Endothelial cell of umbilical vein (primary cell): Measurements from ENCODE around the gene CCR4.

Experiments
- EZH2 ChIP-seq: IDR thresholded peaks from 2 replicates; pipeline ENCODE4 v1.6.1; 2012; ENCODE audit warnings: borderline replicate concordance, low read depth, mild to moderate bottlenecking, moderate library complexity, low read length, inconsistent platforms; ENCODE audit not compliant: severe bottlenecking
- JUN ChIP-seq: IDR thresholded peaks from 2 replicates; pipeline ENCODE4 v1.6.1; 2011; ENCODE audit warnings: borderline replicate concordance, low read depth; ENCODE audit not compliant: insufficient read length, insufficient read depth
- MYC ChIP-seq: IDR thresholded peaks from one replicate; pipeline ENCODE4 v1.6.1; 2011; ENCODE audit warnings: mild to moderate bottlenecking, low read depth, low read length
- POLR2A ChIP-seq: IDR thresholded peaks from 2 replicates; pipeline ENCODE4 v1.6.1; 2012; ENCODE audit warnings: low read depth, mild to moderate bottlenecking, control low read depth, low read length
- POLR2AphosphoS5 ChIP-seq: IDR thresholded peaks from 2 replicates; pipeline ENCODE4 v1.6.1; 2012; ENCODE audit warnings: low read depth, mild to moderate bottlenecking, control low read depth, low read length, moderate library complexity; ENCODE audit not compliant: insufficient read depth
- TF ChIP-seq, protein P1 (sequence below), 2 donors: IDR thresholded peaks; 1 replicate in 1 of 2; 2 replicates in 1 of 2; pipeline ENCODE4 v1.5.1; 2011; ENCODE audit warnings: low read length in 2 of 2, mild to moderate bottlenecking in 2 of 2, moderate library complexity in 2 of 2, control low read depth in 1 of 2, inconsistent platforms in 1 of 2, low read depth in 1 of 2; ENCODE audit not compliant: insufficient read depth in 1 of 2; ENCODE audit errors: extremely low read depth in 1 of 2

- TF ChIP-seq POLR2A = no peak
- TF ChIP-seq, protein P1, sequence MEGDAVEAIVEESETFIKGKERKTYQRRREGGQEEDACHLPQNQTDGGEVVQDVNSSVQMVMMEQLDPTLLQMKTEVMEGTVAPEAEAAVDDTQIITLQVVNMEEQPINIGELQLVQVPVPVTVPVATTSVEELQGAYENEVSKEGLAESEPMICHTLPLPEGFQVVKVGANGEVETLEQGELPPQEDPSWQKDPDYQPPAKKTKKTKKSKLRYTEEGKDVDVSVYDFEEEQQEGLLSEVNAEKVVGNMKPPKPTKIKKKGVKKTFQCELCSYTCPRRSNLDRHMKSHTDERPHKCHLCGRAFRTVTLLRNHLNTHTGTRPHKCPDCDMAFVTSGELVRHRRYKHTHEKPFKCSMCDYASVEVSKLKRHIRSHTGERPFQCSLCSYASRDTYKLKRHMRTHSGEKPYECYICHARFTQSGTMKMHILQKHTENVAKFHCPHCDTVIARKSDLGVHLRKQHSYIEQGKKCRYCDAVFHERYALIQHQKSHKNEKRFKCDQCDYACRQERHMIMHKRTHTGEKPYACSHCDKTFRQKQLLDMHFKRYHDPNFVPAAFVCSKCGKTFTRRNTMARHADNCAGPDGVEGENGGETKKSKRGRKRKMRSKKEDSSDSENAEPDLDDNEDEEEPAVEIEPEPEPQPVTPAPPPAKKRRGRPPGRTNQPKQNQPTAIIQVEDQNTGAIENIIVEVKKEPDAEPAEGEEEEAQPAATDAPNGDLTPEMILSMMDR (IDR thresholded peaks at IDR 0.05; ENCODE audit: extremely low read depth in 1 of 2, insufficient read depth in 1 of 2, low read depth in 1 of 2, low read length in 2 of 2) = no peak
- no peak for TF ChIP-seq POLR2AphosphoS5
- TF ChIP-seq EZH2 = no peak
- TF ChIP-seq JUN = no peak
- TF ChIP-seq MYC = no peak
These were observed 40.3 kb downstream of the CCR4 start for GRCh38 chr3:32991781-32992180.
